H1 (cell line): Measurements from ENCODE around the gene CPSF7. TPM values are rescaled to one million over a fixed set of nuclear protein-coding genes. Genes with fewer than 3 reads are reported as not detected.

ENCODE experiments used
- CTCF ChIA-PET: fragments of 300-600 bp; sonication (Branson Sonifier 250); formaldehyde crosslinking; loops from one replicate; lab custom pipeline; 2021; ENCODE audit not compliant: partially characterized antibody; lab: Charles Lee
- POLR2A ChIA-PET: fragments of 300-600 bp; sonication (Branson Sonifier 250); formaldehyde crosslinking; loops from one replicate; lab custom pipeline; 2021; ENCODE audit warnings: inconsistent platforms; ENCODE audit not compliant: partially characterized antibody; lab: Charles Lee
- DNase-seq, 2 experiments: peaks; one replicate each; pipeline versions ENCODE4 v3.0.0 to v3.0.0-alpha.2; 2010 to 2022; ENCODE audit warnings: low spot score in 2 of 2, low read depth in 1 of 2, mixed read lengths in 1 of 2
- FAIRE-seq: peaks from 2 replicates; lab custom pipeline; 2011; peaks lifted over from hg19 to GRCh38; lab: Jason Lieb, UNC
- H2AFZ ChIP-seq: 2 replicates; pipeline ENCODE4 v1.8.1; 2012; ENCODE audit warnings: low read length, inconsistent platforms
- H2AK5ac ChIP-seq: 2 replicates; pipeline ENCODE4 v1.6.1; 2013; ENCODE audit warnings: low read depth, low read length
- H2BK120ac ChIP-seq: replicated peaks from 2 replicates; pipeline ENCODE3; 2013; ENCODE audit warnings: low read depth, low read length, inconsistent platforms
- H2BK12ac ChIP-seq: 2 replicates; pipeline ENCODE4 v1.6.1; 2013; ENCODE audit warnings: low read depth, low read length
- H2BK15ac ChIP-seq: 2 replicates; pipeline ENCODE4 v1.6.1; 2013; ENCODE audit warnings: low read length
- H2BK20ac ChIP-seq: 2 replicates; pipeline ENCODE4 v1.6.1; 2013; ENCODE audit warnings: low read length
- H2BK5ac ChIP-seq: 2 replicates; pipeline ENCODE4 v1.6.1; 2013; ENCODE audit warnings: low read depth, low read length
- H3K14ac ChIP-seq: 2 replicates; pipeline ENCODE4 v1.6.1; 2013; ENCODE audit warnings: inconsistent platforms; ENCODE audit not compliant: insufficient read length
- H3K18ac ChIP-seq: 2 replicates; pipeline ENCODE4 v1.6.1; 2013; ENCODE audit warnings: low read length; ENCODE audit errors: extremely low read depth
- H3K23ac ChIP-seq: 2 replicates; pipeline ENCODE4 v1.6.1; 2013; ENCODE audit warnings: inconsistent platforms; ENCODE audit not compliant: insufficient read length
- H3K23me2 ChIP-seq: 2 replicates; pipeline ENCODE4 v1.6.1; 2013; ENCODE audit warnings: low read depth, low read length
- H3K27ac ChIP-seq: 2 replicates; pipeline ENCODE4 v1.6.1; 2011; ENCODE audit warnings: low read depth, low read length, inconsistent platforms
- H3K27me3 ChIP-seq, 4 experiments: replicated peaks in 1 of 4; 1 replicate in 1 of 4; 2 replicates in 3 of 4; pipeline versions ENCODE4 v1.6.1 to v1.8.1; 2011 to 2013; ENCODE audit warnings: low read length in 3 of 4, mild to moderate bottlenecking in 3 of 4, inconsistent platforms in 2 of 4, mixed read lengths in 2 of 4, moderate library complexity in 1 of 4; ENCODE audit not compliant: control insufficient read depth in 3 of 4, insufficient read depth in 3 of 4; ENCODE audit errors: extremely low read depth in 1 of 4
- H3K36me3 ChIP-seq, 4 experiments: 2 replicates each; pipeline versions ENCODE4 v1.6.1 to v1.8.1; 2011 to 2013; ENCODE audit warnings: mild to moderate bottlenecking in 4 of 4, low read length in 3 of 4, moderate library complexity in 2 of 4, control low read depth in 1 of 4, inconsistent platforms in 1 of 4; ENCODE audit not compliant: insufficient read depth in 4 of 4, control insufficient read depth in 2 of 4
- H3K4ac ChIP-seq: replicated peaks from 2 replicates; pipeline ENCODE3; 2013; ENCODE audit warnings: low read length, low read depth, mixed read lengths, inconsistent platforms; ENCODE audit not compliant: insufficient read length
- H3K4me1 ChIP-seq, 4 experiments: replicated peaks in 1 of 4; 1 replicate in 1 of 4; 2 replicates in 3 of 4; pipeline versions ENCODE4 v1.6.1 to v1.8.1; 2011 to 2013; ENCODE audit warnings: low read length in 3 of 4, inconsistent platforms in 2 of 4, mixed read lengths in 1 of 4; ENCODE audit not compliant: insufficient read depth in 4 of 4, control insufficient read depth in 3 of 4
- H3K4me2 ChIP-seq, 2 experiments: 2 replicates each; pipeline versions ENCODE4 v1.6.1 to v1.8.1; 2011 to 2013; ENCODE audit warnings: low read depth in 2 of 2, low read length in 2 of 2, control low read depth in 1 of 2, inconsistent platforms in 1 of 2, mild to moderate bottlenecking in 1 of 2; ENCODE audit not compliant: insufficient read depth in 1 of 2
- H3K4me3 ChIP-seq, 4 experiments: fragments of 200-600, 300-600 bp in 1 of 4; sonication (generic), shearing (Covaris generic), sonication (Bioruptor Twin) in 1 of 4; 2 replicates each; pipeline versions ENCODE4 v1.5.1 to v1.8.1; 2011 to 2016; ENCODE audit warnings: low read length in 4 of 4, low read depth in 3 of 4, control low read depth in 2 of 4, inconsistent platforms in 2 of 4, mild to moderate bottlenecking in 2 of 4, mixed read lengths in 1 of 4, moderate library complexity in 1 of 4; ENCODE audit not compliant: insufficient read depth in 2 of 4; ENCODE audit errors: extremely low read depth in 1 of 4
- H3K56ac ChIP-seq: replicated peaks from 2 replicates; pipeline ENCODE3; 2013; ENCODE audit warnings: low read depth, mild to moderate bottlenecking, mixed read lengths, low read length, inconsistent platforms; ENCODE audit not compliant: insufficient read length
- H3K79me1 ChIP-seq: 2 replicates; pipeline ENCODE4 v1.6.1; 2013; ENCODE audit warnings: low read depth, low read length, control low read depth
- H3K79me2 ChIP-seq, 2 experiments: 2 replicates each; pipeline versions ENCODE4 v1.6.1 to v1.8.1; 2012 to 2013; ENCODE audit warnings: low read length in 2 of 2, mild to moderate bottlenecking in 2 of 2, inconsistent platforms in 1 of 2; ENCODE audit not compliant: insufficient read depth in 2 of 2, control insufficient read depth in 1 of 2
- H3K9ac ChIP-seq, 4 experiments: replicated peaks in 1 of 4; 1 replicate in 1 of 4; 2 replicates in 3 of 4; pipeline versions ENCODE4 v1.6.1 to v1.8.1; 2011 to 2013; ENCODE audit warnings: low read depth in 3 of 4, low read length in 3 of 4, control low read depth in 2 of 4, mild to moderate bottlenecking in 2 of 4, moderate library complexity in 2 of 4, inconsistent platforms in 1 of 4; ENCODE audit errors: extremely low read depth in 1 of 4
- H3K9me3 ChIP-seq, 2 experiments: 2 replicates each; pipeline versions ENCODE4 v1.6.1 to v1.8.1; 2012 to 2013; ENCODE audit warnings: mild to moderate bottlenecking in 2 of 2, moderate library complexity in 2 of 2, control low read depth in 1 of 2, inconsistent platforms in 1 of 2, low read depth in 1 of 2, low read length in 1 of 2, mixed read lengths in 1 of 2; ENCODE audit not compliant: insufficient read depth in 2 of 2
- H4K20me1 ChIP-seq, 2 experiments: replicated peaks in 1 of 2; 2 replicates each; pipeline versions ENCODE3 to v1.8.1; 2011 to 2013; ENCODE audit warnings: inconsistent platforms in 2 of 2, low read length in 2 of 2, mild to moderate bottlenecking in 1 of 2; ENCODE audit not compliant: insufficient read depth in 2 of 2, control insufficient read depth in 1 of 2
- H4K5ac ChIP-seq: 2 replicates; pipeline ENCODE4 v1.6.1; 2013; ENCODE audit warnings: low read length, low read depth, mixed read lengths, inconsistent platforms; ENCODE audit not compliant: insufficient read length
- H4K8ac ChIP-seq: 2 replicates; pipeline ENCODE4 v1.8.0; 2013; ENCODE audit warnings: mild to moderate bottlenecking, moderate library complexity, low read length, inconsistent platforms; ENCODE audit not compliant: insufficient read depth; ENCODE audit errors: extremely low read depth
- H4K91ac ChIP-seq: replicated peaks from 2 replicates; pipeline ENCODE3; 2013; ENCODE audit warnings: low read length, mixed read lengths, inconsistent platforms; ENCODE audit not compliant: insufficient read length
- CBX5 ChIP-seq: fragments of 300-800, 300-1000 bp; sonication (generic); IDR thresholded peaks from 2 replicates; pipeline ENCODE4 v1.7.1; 2016; ENCODE audit warnings: antibody characterized with exemption, low read length, low read depth
- EP300 ChIP-seq, 2 experiments: IDR thresholded peaks; 1 replicate in 1 of 2; 2 replicates in 1 of 2; pipeline ENCODE4 v1.6.1; 2011 to 2012; ENCODE audit warnings: low read depth in 2 of 2, low read length in 2 of 2, mild to moderate bottlenecking in 2 of 2, borderline replicate concordance in 1 of 2, inconsistent platforms in 1 of 2, moderate library complexity in 1 of 2
- HDAC2 ChIP-seq, 2 experiments: fragments of 300-600 bp in 1 of 2; sonication (generic) in 1 of 2; IDR thresholded peaks; 2 replicates each; pipeline ENCODE4 v1.6.1; 2011 to 2012; ENCODE audit warnings: low read depth in 2 of 2, low read length in 2 of 2, mild to moderate bottlenecking in 2 of 2, moderate library complexity in 2 of 2, borderline replicate concordance in 1 of 2, inconsistent platforms in 1 of 2
- JUND ChIP-seq: IDR thresholded peaks from 2 replicates; pipeline ENCODE4 v1.6.1; 2011; ENCODE audit warnings: mild to moderate bottlenecking, improper control_type of control experiment, low read length
- MAFK ChIP-seq: IDR thresholded peaks from 2 replicates; pipeline ENCODE4 v1.6.1; 2012; ENCODE audit warnings: low read depth, mild to moderate bottlenecking, improper control_type of control experiment, low read length
- PHF8 ChIP-seq: fragments of 200-600 bp; sonication (generic); conservative IDR thresholded peaks from 2 replicates; pipeline ENCODE4 v1.7.1; 2012; ENCODE audit warnings: low read depth, mild to moderate bottlenecking, inconsistent platforms, low read length, moderate library complexity
- RXRA ChIP-seq: IDR thresholded peaks from 2 replicates; pipeline ENCODE4 v1.6.1; 2011; ENCODE audit warnings: low read depth, mild to moderate bottlenecking, low read length, moderate library complexity; ENCODE audit not compliant: insufficient read depth
- SP4 ChIP-seq: IDR thresholded peaks from 2 replicates; pipeline ENCODE4 v1.6.1; 2012; ENCODE audit warnings: low read length, inconsistent platforms
- TCF12 ChIP-seq: IDR thresholded peaks from 2 replicates; pipeline ENCODE4 v1.6.1; 2011; ENCODE audit warnings: low read depth, mild to moderate bottlenecking, low read length
- TEAD4 ChIP-seq: IDR thresholded peaks from 2 replicates; pipeline ENCODE4 v1.6.1; 2012; ENCODE audit warnings: low read depth, low read length, inconsistent platforms, mixed read lengths
- YY1 ChIP-seq: IDR thresholded peaks from 2 replicates; pipeline ENCODE4 v1.6.1; 2011; ENCODE audit warnings: low read depth, mild to moderate bottlenecking, low read length
- ZNF274 ChIP-seq: IDR thresholded peaks from 2 replicates; pipeline ENCODE4 v1.7.0; 2012; ENCODE audit warnings: low read length, borderline replicate concordance; ENCODE audit errors: extremely low read depth
- WGBS, 2 experiments: shearing (Covaris generic) in 1 of 2; methylation state at CpG; one replicate each; pipeline versions ENCODE4 v1.1.6 to v1.1.7; 2013 to 2015; ENCODE audit warnings: low lambda C conversion rate in 2 of 2, mixed read lengths in 2 of 2, inconsistent platforms in 1 of 2, low coverage in 1 of 2, missing lambda C conversion rate in 1 of 2; ENCODE audit not compliant: insufficient replicate concordance in 2 of 2, insufficient coverage in 1 of 2, insufficient read length in 1 of 2; ENCODE audit errors: extremely low coverage in 1 of 2, missing lambda C conversion rate in 1 of 2; 5-methylcytosine and 5-hydroxymethylcytosine counted together
- polyA plus RNA-seq, 7 experiments: library from polyadenylated mRNA; depleted of rRNA in 3 of 7; stranded (reverse) in 5 of 7; unstranded in 2 of 7; fragments of >200 nt in 5 of 7; fragments of 200-250 nt in 2 of 7; gene quantifications; 1 replicate in 5 of 7; 2 replicates in 1 of 7; 4 replicates in 1 of 7; pipeline versions ENCODE4 v1.2.1 to v1.2.3, GENCODE V29; 2011 to 2013; ENCODE audit warnings: missing spikeins in 2 of 7, mixed read lengths in 2 of 7
- total RNA-seq: library from RNA; stranded (reverse); fragmentation: NEBNext Ultra II Directional; extraction: Animal tissue kit (Norgen Biotek cat#: 25700); gene quantifications from 2 replicates; pipeline ENCODE4 v1.2.1, GENCODE V29; 2021

Gene CPSF7
- total and polyA plus RNA-seq, 2 of the 8 experiments (the other 6 are each of a cell fraction or from before 2014, with no cell fraction given): 95.9 to 122 TPM

DNA sequence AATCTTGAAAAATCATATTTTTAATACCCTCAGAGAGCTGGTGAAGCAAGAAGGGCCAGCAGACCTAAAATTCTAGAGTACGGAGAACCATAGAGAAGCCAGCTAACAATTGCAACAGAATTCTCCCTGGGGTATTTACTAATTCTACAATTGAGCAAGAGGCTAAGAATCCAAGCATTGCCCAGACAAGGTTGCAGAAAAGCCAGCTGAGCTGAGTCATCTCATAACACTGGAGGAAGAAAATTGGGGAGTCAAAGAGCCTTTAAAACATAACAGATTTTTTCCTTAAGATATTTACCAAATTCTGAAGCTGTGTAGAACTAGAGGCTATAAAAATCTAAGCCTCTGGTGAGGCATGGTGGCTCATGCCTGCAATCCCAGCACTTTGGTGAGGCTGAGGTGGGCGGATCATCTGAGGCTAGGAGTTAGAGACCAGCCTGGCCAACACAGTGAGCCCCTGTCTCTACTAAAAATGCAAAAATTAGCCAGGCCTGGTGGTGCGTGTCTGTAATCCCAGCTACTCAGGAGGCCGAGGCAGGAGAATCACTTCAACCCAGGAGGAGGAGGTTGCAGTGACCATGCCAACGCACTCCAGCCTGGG lies 51.0 kb downstream of the CPSF7 start:
- H3K79me2 ChIP-seq: no peaks in the 10 kb centered on the region
- no peak overlapping the region for H4K5ac ChIP-seq
- no peak overlapping the region for H4K91ac ChIP-seq
- H2BK5ac ChIP-seq: no peak overlapping the region
- H3K18ac ChIP-seq: no peak overlapping the region
- no peaks in the 10 kb centered on the region for H3K23me2 ChIP-seq
- no peak overlapping the region for H2BK15ac ChIP-seq
- H2AK5ac ChIP-seq: no peak overlapping the region
- 86% methylated on average over 5 of the region's 5 CpGs; no CpG with 5 or more reads in 1 of the 2 experiments for WGBS, 2 experiments
- H2BK120ac ChIP-seq: no peak overlapping the region
- H3K9me3 ChIP-seq: peaks cover 8 to 9% of the 10 kb centered on the region in 2 experiments; a peak in 3 of 4 replicates
- no peak for FAIRE-seq
- H3K9ac ChIP-seq: no peak overlapping the region
- TF ChIP-seq RXRA (no peak), SP4 (no peak), EP300 (IDR thresholded peaks at IDR 0.05; ENCODE audit: borderline replicate concordance in 1 of 2, low read depth in 2 of 2, low read length in 2 of 2) (no peak), TEAD4 (no peak), HDAC2 (IDR thresholded peaks at IDR 0.05; ENCODE audit: borderline replicate concordance in 1 of 2, low read depth in 2 of 2, low read length in 2 of 2) (no peak), ZNF274 (no peak), JUND (no peak), CBX5 (no peak), TCF12 (no peak), MAFK (no peak), YY1 (no peak), PHF8 (no peak)
- TF ChIP-seq, all 59 proteins: peak for 0
- H2BK20ac ChIP-seq: no peak overlapping the region
- H3K56ac ChIP-seq: no peak overlapping the region
- H3K27ac ChIP-seq: no peak overlapping the region
- H3K4me3 ChIP-seq: no peak overlapping the region
- no peak overlapping the region for H2BK12ac ChIP-seq
- no peak overlapping the region for H3K14ac ChIP-seq
- no peaks in the 10 kb centered on the region for H3K4me1 ChIP-seq
- H3K4ac ChIP-seq: no peak overlapping the region
- DNase-seq: no peak
- POLR2A ChIA-PET: interaction anchor here (1.9 to 38.6 kb wide), 3 partner anchors 13 to 50 kb away, joined by 6 to 1106 read pairs (median 6); partner anchors contain the start of genes CPSF7, CYB561A3, DDB1 and TKFC
- H3K79me1 ChIP-seq: no peaks in the 10 kb centered on the region
- CTCF ChIA-PET: interaction anchor here (0.6 to 9.4 kb wide), 2 partner anchors 14 to 42 kb away, joined by 3 to 199 read pairs; partner anchors contain the start of genes CYB561A3 and TMEM138
- H2AFZ ChIP-seq: no peak overlapping the region
- H3K4me2 ChIP-seq: no peak overlapping the region
- no peaks in the 10 kb centered on the region for H4K20me1 ChIP-seq
- no peak overlapping the region for H3K23ac ChIP-seq
- H3K27me3 ChIP-seq: no peaks in the 10 kb centered on the region
- H4K8ac ChIP-seq: no peak overlapping the region
- H3K36me3 ChIP-seq: peaks cover 0 to 15% (median 4%) of the 10 kb centered on the region in 4 experiments; a peak in 4 of 8 replicates
